Small intestine (tissue), 7 donors: ENCODE results near the gene MSANTD1. TPM values are rescaled to one million over a fixed set of nuclear protein-coding genes. Genes with fewer than 3 reads are reported as not detected.
A peak's percentile ranks its signal among the peaks of the same experiment; 100 is the strongest.

ENCODE experiments used
- DNase-seq, 2 donors: peaks; one replicate each; pipeline versions ENCODE4 v3.0.0 to v3.0.0-alpha.2; 2013
- FAIRE-seq: peaks from 2 replicates; lab custom pipeline; 2012; peaks lifted over from hg19 to GRCh38; lab: Jason Lieb, UNC
- H3K27ac ChIP-seq, 3 donors: one replicate each; pipeline ENCODE4 v1.5.1; 2013; ENCODE audit warnings: low read length in 2 of 3, mild to moderate bottlenecking in 2 of 3, control low read depth in 1 of 3, inconsistent platforms in 1 of 3, low read depth in 1 of 3, moderate library complexity in 1 of 3
- H3K27me3 ChIP-seq, 3 donors: one replicate each; pipeline ENCODE4 v1.6.1; 2013; ENCODE audit warnings: low read length in 3 of 3, inconsistent platforms in 1 of 3; ENCODE audit not compliant: control insufficient read depth in 3 of 3, insufficient read depth in 3 of 3
- H3K36me3 ChIP-seq, 3 donors: one replicate each; pipeline ENCODE4 v1.6.1; 2013; ENCODE audit warnings: low read length in 3 of 3, inconsistent platforms in 1 of 3, low read depth in 1 of 3, mild to moderate bottlenecking in 1 of 3, moderate library complexity in 1 of 3; ENCODE audit not compliant: control insufficient read depth in 3 of 3, insufficient read depth in 2 of 3
- H3K4me1 ChIP-seq, 3 donors: one replicate each; pipeline ENCODE4 v1.6.1; 2013; ENCODE audit warnings: low read length in 2 of 3, inconsistent platforms in 1 of 3, low read depth in 1 of 3, mild to moderate bottlenecking in 1 of 3, moderate library complexity in 1 of 3; ENCODE audit not compliant: control insufficient read depth in 3 of 3, insufficient read depth in 2 of 3
- H3K4me3 ChIP-seq, 3 donors: one replicate each; pipeline ENCODE4 v1.5.1; 2013; ENCODE audit warnings: low read length in 3 of 3, control low read depth in 1 of 3, inconsistent platforms in 1 of 3, low read depth in 1 of 3, mild to moderate bottlenecking in 1 of 3, moderate library complexity in 1 of 3
- H3K9me3 ChIP-seq, 2 donors: one replicate each; pipeline ENCODE4 v1.6.1; 2013; ENCODE audit warnings: low read depth in 1 of 2, low read length in 1 of 2; ENCODE audit not compliant: control insufficient read depth in 2 of 2, insufficient read depth in 1 of 2
- WGBS, 3 donors: extraction: QIAGEN DNeasy Blood & Tissue Kit; methylation state at CpG; one replicate each; pipeline ENCODE4 v1.1.7; 2013; 5-methylcytosine and 5-hydroxymethylcytosine counted together
- polyA plus RNA-seq, 4 donors: library from polyadenylated mRNA; stranded (reverse) in 3 of 4; unstranded in 1 of 4; fragments of 200-250 nt in 3 of 4; fragments of 120-200 nt in 1 of 4; gene quantifications; one replicate each; pipeline versions ENCODE4 v1.2.1 to v1.2.3, GENCODE V29; 2013
- donor health status: healthy with polysubstance abuse.
- donor health status: control.
- donor health status: control.
- donor health status: Bipolar disorder and iron deficiency.
- donor health status: healthy.

The MSANTD1 gene
- polyA plus RNA-seq, 4 donors = 0.27 to 0.45 (median 0.29) TPM

DNA sequence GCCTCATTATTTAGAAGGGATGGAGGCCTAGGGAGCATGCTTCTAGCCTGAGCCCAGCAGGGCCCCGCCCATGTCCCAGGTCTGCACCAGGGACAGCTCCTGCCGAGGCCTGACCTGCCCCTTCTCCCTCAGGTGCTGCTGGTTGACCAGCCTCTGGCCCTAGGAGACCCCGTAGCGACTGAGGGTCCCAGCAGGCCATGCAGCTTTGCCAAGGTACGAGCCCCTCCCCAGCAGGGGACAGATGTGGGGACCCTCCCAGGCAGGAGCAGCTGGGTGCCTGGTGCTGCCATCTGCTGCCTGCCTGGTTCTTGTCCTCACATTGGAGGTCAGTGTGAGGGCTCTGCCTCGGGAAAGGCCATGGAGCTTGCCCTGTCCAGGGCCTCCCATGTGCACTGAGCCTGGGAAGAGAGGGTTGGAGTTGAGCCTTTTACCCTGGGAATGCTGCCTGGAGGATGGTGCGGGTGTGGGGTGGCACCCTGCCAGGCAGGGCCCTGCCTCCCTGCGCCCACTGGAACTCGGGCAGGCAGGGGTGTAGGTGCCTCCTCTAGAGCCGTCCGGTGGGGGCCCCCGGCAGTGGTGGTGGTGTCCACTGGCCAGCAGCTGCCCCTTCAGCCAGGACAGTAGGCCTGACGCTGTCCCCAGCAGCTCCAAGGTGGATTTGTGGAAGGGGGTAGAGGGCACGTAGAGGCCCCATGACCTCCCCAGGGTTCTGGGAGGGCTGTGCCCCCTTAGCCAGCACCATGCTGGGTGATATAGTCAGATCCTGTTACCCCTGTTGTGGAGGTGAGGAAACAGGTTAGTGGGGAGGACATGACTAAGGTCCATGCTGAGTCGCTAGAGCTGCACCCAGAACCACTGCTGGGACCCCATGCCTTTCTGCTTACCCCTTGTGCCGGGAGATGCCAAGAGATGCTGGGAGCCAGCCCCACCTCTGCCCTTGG, 2.2 kb upstream of the MSANTD1 start:
- FAIRE-seq (no peak), DNase-seq (no peak)
- WGBS, 3 donors = 63 to 76% (median 72%) methylated on average over 16 of the region's 16 CpGs
- Histone ChIP-seq H3K27me3 (no peaks in the 10 kb centered on the region), H3K27ac (no peak overlapping the region), H3K4me3 (no peak overlapping the region), H3K4me1 (peaks cover 0 to 9% (median 0%) of the 10 kb centered on the region in 3 donors), H3K36me3 (peaks cover 0 to 25% (median 0%) of the 10 kb centered on the region in 3 donors), H3K9me3 (no peaks in the 10 kb centered on the region)

- peaks cover 0 to 7% (median 0%) of the 10 kb centered on the region in 3 donors for H3K4me1 ChIP-seq
- FAIRE-seq = no peak
- H3K27ac ChIP-seq = no peak overlapping the region
- no peaks in the 10 kb centered on the region for H3K9me3 ChIP-seq
- peaks cover 0 to 22% (median 0%) of the 10 kb centered on the region in 3 donors for H3K36me3 ChIP-seq
- H3K4me3 ChIP-seq = no peak overlapping the region
- no peaks in the 10 kb centered on the region for H3K27me3 ChIP-seq
- 92 to 94% (median 92%) methylated on average over 20 to 21 of the region's 21 CpGs for WGBS, 3 donors
- no peak for DNase-seq
These were observed 1.4 kb upstream of the MSANTD1 start for GRCh38 chr4:3247399-3248177.

GRCh38 chr4:3248178-3248480, 830 bp upstream of the MSANTD1 start:
- FAIRE-seq = no peak
- DNase-seq = no peak
- Histone ChIP-seq H3K4me1 (peaks cover 0 to 7% (median 0%) of the 10 kb centered on the region in 3 donors), H3K27me3 (no peaks in the 10 kb centered on the region), H3K9me3 (no peaks in the 10 kb centered on the region), H3K36me3 (peaks cover 0 to 20% (median under 1%) of the 10 kb centered on the region in 3 donors), H3K27ac (no peak overlapping the region), H3K4me3 (no peak overlapping the region)
- 95 to 97% (median 96%) methylated on average over 14 of the region's 14 CpGs for WGBS, 3 donors

DNA sequence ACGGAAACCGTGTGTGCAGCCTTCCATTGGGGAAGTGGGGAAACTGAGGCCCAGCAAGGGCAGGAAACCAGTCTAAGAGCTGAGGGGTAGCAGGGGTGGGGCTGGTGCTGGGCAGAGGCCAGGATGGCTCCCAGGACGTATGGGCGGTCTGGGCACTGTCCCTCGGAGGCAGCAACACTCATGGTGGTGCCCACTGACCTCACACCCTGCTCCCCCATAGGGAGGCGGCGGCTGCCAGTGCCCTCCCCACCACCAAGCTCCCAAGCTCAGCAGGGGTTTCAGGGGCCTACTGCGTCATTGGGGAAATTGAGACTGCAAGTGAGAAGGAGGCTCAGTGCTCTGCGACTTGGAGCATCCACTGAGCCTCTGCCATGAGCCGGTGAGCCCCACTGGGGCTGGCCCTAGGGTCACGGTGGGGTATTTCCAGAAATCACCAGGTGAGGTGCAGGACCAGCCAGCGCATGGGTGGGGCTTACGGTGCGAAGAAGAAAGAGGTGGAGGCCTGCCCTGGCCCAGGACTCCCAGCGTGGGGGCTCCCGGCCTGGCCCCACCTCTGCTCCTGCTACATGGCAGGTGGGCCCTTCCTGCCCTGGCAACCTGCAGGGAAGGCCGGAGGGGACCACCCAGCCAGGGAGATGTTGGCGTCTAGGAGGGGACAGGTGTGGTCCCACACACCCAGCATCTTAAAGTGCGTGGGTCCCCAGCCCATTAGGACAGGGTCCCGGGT, 915 bp downstream of the MSANTD1 start:
- no peak overlapping the region for H3K4me3 ChIP-seq
- FAIRE-seq = no peak
- H3K36me3 ChIP-seq = peaks cover 0 to 21% (median 2%) of the 10 kb centered on the region in 3 donors
- no peak overlapping the region for H3K27ac ChIP-seq
- WGBS, 3 donors = 86 to 93% (median 86%) methylated on average over 16 to 20 of the region's 20 CpGs
- H3K9me3 ChIP-seq = no peaks in the 10 kb centered on the region
- DNase-seq = no peak
- peaks cover 0 to 7% (median 0%) of the 10 kb centered on the region in 3 donors for H3K4me1 ChIP-seq
- no peaks in the 10 kb centered on the region for H3K27me3 ChIP-seq

- Histone ChIP-seq H3K9me3 (no peaks in the 10 kb centered on the region), H3K4me1 (peaks cover 0 to 7% (median 0%) of the 10 kb centered on the region in 3 donors), H3K36me3 (peaks cover 0 to 19% (median 2%) of the 10 kb centered on the region in 3 donors), H3K27ac (no peak overlapping the region), H3K4me3 (no peak overlapping the region), H3K27me3 (no peaks in the 10 kb centered on the region)
- DNase-seq (peak in 1 of 2 donors; percentile 49), FAIRE-seq (no peak)
- WGBS, 3 donors = 78 to 89% (median 79%) methylated on average over 13 to 14 of the region's 14 CpGs
These were observed 1.5 kb downstream of the MSANTD1 start for GRCh38 chr4:3250438-3250955.

GRCh38 chr4:3250956-3251690, 2.2 kb downstream of the MSANTD1 start:
- no peak for FAIRE-seq

DNA sequence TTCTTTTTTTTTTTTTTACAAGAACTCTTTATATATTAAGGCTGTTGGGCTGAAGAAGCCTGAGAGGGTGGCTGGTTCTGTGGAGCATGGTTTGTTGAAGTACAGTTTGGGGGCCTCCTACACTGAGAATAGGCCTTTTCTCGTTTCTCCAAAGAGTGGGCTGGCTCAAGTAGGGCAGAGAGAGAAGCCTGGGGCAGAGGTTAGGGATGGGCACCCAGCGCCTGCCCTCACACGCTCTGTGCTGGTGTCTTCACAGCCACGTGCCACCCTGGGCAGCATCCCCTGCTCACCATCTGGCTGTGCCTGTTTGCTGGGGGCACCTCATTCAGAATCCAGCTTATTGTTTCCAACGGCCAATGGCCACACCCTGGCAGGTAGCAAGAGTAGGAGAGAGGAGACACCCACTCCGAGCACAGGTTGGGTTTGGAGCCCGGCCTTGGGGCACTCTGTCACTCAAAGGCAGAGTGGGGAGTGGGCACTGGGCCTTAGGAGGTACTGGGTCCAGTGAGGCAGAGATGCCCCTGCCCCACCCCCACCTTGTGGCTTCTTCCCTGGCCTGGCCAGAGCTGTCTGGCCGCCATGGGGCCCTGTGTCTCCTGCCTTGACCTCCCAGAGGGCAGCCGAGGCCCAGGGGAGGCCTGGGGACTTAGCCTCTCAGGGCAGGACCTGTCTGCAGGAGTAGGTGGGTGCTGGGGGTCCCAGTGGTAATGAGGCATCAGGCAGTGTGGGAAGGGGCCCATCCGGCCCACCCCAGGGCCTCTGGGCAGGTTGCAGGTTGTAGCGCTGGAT, 2.9 kb downstream of the MSANTD1 start:
- DNase-seq (no peak), FAIRE-seq (no peak)
- peaks cover 0 to 28% (median 2%) of the 10 kb centered on the region in 3 donors for H3K36me3 ChIP-seq
- H3K4me1 ChIP-seq = peaks cover 0 to 7% (median 0%) of the 10 kb centered on the region in 3 donors
- WGBS, 3 donors = 90 to 92% (median 92%) methylated on average over 10 to 11 of the region's 11 CpGs
- no peaks in the 10 kb centered on the region for H3K9me3 ChIP-seq
- H3K27me3 ChIP-seq = no peaks in the 10 kb centered on the region
- no peak overlapping the region for H3K27ac ChIP-seq
- H3K4me3 ChIP-seq = no peak overlapping the region

More at GRCh38 chr4:3250956-3251690, 2.2 kb downstream of the MSANTD1 start:
- DNase-seq = no peak
- Histone ChIP-seq H3K4me3 (no peak overlapping the region), H3K36me3 (peaks cover 0 to 21% (median 2%) of the 10 kb centered on the region in 3 donors), H3K9me3 (no peaks in the 10 kb centered on the region), H3K27ac (no peak overlapping the region), H3K4me1 (peaks cover 0 to 7% (median 0%) of the 10 kb centered on the region in 3 donors), H3K27me3 (no peaks in the 10 kb centered on the region)
- WGBS, 3 donors = 86 to 92% (median 89%) methylated on average over 19 of the region's 19 CpGs
